Measurements from ENCODE around the gene RHOU.

GRCh38 chr1:228783418-228784040 lies 48.2 kb downstream of the RHOU start:
- TF ChIP-seq, protein P1, sequence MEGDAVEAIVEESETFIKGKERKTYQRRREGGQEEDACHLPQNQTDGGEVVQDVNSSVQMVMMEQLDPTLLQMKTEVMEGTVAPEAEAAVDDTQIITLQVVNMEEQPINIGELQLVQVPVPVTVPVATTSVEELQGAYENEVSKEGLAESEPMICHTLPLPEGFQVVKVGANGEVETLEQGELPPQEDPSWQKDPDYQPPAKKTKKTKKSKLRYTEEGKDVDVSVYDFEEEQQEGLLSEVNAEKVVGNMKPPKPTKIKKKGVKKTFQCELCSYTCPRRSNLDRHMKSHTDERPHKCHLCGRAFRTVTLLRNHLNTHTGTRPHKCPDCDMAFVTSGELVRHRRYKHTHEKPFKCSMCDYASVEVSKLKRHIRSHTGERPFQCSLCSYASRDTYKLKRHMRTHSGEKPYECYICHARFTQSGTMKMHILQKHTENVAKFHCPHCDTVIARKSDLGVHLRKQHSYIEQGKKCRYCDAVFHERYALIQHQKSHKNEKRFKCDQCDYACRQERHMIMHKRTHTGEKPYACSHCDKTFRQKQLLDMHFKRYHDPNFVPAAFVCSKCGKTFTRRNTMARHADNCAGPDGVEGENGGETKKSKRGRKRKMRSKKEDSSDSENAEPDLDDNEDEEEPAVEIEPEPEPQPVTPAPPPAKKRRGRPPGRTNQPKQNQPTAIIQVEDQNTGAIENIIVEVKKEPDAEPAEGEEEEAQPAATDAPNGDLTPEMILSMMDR (IDR thresholded peaks at IDR 0.05): no peak
- TF ChIP-seq RFX5 (IDR thresholded peaks at IDR 0.05): no peak

Data from A549 (cell line).